T47D (cell line): Measurements from ENCODE around the gene NRDE2.
"Not testable (repeated sequence)": the region's sequence is repeated elsewhere in the genome, so short reads cannot be mapped to it uniquely, and the experiment has no call there.

Experiments
- DNase-seq, 2 experiments: peaks; one replicate each; pipeline versions ENCODE4 v3.0.0 to v3.0.0-alpha.2; 2011 to 2012; ENCODE audit warnings: low read depth in 1 of 2, low spot score in 1 of 2
- JUND ChIP-seq: IDR thresholded peaks from 2 replicates; pipeline ENCODE4 v1.6.1; 2012; ENCODE audit warnings: low read depth
- in situ Hi-C: cut with HindIII; loops from 2 replicates; pipeline ENCODE4 v1.10.0; 2016; ENCODE audit warnings: low sequenced_read_pairs, low pct_unique_long_range_greater_than_20kb

Gene NRDE2

DNA sequence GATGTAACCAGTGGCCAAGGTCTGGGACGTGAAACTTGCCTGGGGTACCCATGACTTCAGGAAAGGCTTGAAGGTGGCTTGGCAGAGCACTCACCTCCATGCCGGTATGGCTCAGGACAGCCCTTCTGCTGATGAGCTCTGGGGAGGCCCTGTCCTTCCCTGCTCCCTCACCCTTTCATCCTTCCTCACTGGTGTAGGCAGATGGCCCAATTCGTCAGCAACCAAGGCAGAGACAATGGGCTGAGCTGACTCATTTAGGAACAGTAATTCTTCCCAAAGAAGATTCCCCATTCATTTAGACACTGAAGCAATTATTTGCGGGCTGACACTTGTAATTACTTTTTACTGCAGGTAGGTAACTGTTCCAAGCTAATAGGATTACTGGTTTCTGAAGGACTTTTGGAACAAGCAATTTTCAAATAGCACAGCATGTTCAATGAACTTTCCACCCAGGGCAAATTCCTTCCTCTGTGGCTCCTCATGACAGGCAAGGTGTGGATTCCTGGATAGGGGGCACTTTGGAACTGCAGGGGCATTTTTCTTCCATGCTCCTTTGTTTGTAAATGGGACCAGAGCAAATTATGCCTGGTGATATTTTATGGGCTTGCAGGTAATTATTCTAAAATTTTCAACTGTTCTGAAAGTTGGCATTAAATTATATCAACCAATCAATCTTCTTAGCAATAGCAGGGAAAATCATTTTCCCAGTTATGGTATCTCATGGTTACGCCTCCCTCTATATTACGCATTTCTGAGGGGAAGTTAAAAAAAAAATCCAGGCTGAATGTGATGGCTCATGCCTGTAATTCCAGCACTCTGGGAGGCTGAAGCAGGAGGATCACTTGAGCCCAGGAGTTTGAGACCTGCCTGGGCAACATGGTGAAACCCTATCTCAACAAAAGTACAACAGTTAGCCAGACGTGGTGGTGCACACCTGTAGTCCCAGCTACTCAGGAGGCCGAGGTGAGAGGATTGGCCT lies 24.1 kb upstream of the NRDE2 start:
- DNase-seq = no peak
- in situ Hi-C loops = no loop called here
- TF ChIP-seq JUND = no peak

- in situ Hi-C loops = no loop called here
- no peak for DNase-seq
- no peak for TF ChIP-seq JUND
Measured at GRCh38 chr14:90354551-90355298, 23.0 kb upstream of the NRDE2 start.

DNA sequence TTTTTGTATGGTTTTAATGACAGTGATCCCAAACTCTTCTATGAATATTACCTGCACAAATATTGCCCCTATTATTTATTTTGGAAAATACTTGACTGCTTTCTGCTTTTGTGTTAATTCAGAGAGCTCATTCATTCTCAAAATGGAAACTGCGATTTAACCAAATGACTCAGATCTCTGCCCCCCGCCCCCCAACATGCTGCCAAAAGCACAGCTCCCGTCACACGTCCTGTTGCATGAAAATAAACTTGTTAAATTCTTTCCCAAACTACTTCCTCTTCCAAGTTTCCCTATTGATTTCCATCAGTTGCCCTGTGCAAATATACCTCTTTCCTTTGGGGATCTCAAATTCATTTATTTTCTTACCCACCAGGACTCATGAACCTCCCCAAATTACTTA lies 18.0 kb upstream of the NRDE2 start:
- in situ Hi-C loops = no loop called here
- no peak for TF ChIP-seq JUND
- DNase-seq = no peak

- TF ChIP-seq JUND = no peak
- in situ Hi-C loops = no loop called here
- no peak for DNase-seq
Measured at GRCh38 chr14:90348270-90348669, 16.5 kb upstream of the NRDE2 start.

DNA sequence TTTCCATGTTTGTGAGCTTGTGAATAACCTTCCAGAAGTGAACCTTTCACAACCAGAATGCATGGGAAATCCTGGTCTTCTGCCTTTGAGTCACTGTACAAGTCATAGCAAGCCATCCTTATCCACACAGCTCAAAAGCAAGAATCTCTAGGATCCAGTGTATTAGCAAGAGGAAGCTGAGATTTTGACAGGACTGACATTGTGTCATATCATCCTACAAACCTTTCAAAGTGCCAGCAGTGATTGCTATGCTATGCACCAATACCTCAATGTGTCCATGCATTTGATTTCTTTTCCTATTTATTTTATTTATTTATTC lies 13.5 kb upstream of the NRDE2 start:
- TF ChIP-seq JUND = no peak
- in situ Hi-C loops = no loop called here
- no peak for DNase-seq

- peak in 1 of 2 experiments; percentile 30 for DNase-seq
- TF ChIP-seq JUND = no peak
- in situ Hi-C loops = no loop called here
Measured at GRCh38 chr14:90344331-90345238, 12.8 kb upstream of the NRDE2 start.

DNA sequence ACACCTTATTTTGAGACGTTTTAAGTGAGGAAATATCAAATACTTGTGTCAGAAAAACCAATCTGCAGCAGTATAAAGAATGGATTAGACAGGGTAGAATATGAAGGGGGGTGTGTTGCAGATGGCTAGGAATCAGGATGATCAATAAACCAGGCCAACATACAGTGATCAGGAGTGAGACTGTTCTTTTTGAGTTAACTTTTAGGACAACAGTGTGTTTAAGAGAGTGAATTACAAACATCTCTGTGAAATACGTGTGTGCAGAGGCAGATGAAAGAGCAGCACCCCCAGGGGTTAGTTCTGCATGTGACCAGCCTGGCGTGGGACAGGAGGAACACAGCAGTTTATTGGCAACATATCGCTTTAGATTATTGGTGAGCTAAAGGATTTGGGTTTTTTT lies 10.6 kb upstream of the NRDE2 start:
- TF ChIP-seq JUND = no peak
- no peak for DNase-seq
- in situ Hi-C loops = no loop called here

GRCh38 chr14:90341784-90342183 lies 10.0 kb upstream of the NRDE2 start:
- no peak for TF ChIP-seq JUND
- in situ Hi-C loops = no loop called here
- no peak for DNase-seq

DNA sequence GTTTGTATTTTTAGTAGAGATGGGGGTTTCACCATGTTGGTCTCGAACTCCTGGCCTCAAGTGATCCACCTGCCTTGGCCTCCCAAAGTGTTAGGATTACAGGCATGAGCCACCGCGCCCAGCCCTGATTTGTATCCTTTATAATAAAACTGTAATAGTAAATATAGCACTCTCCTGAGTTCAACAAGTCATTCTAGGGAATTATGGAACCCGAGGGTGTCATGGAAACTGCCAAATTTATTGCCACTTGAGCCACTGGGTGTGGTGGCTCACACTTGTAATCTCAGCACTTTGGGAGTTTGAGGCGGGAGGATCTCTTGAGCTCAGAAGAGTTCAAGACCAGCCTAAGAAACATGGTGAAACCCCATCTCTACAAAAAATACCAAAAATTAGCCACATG lies 9.5 kb upstream of the NRDE2 start:
- in situ Hi-C loops, DNase-seq: not testable (repeated sequence)

- DNase-seq = peak in 1 of 2 experiments; percentile 76
- no peak for TF ChIP-seq JUND
- in situ Hi-C loops = no loop called here
Measured at GRCh38 chr14:90336985-90337384, 5.2 kb upstream of the NRDE2 start.

GRCh38 chr14:90336401-90336800 lies 4.7 kb upstream of the NRDE2 start:
- TF ChIP-seq JUND = no peak
- DNase-seq = no peak
- in situ Hi-C loops = no loop called here

GRCh38 chr14:90332271-90332584 lies 487 bp upstream of the NRDE2 start:
- TF ChIP-seq JUND = no peak
- no peak for DNase-seq
- in situ Hi-C loops = no loop called here
